Endothelial cell of umbilical vein (primary cell): ENCODE measurements around the gene KIFAP3. TPM values are rescaled to one million over a fixed set of nuclear protein-coding genes. Genes with fewer than 3 reads are reported as not detected.
A peak's percentile ranks its signal among the peaks of the same experiment; 100 is the strongest.
"Not testable (repeated sequence)": the region's sequence is repeated elsewhere in the genome, so short reads cannot be mapped to it uniquely, and the experiment has no call there.

Source experiments
- BruUV-seq: library from RNA; stranded (reverse); fragments of 400-500 nt; replicated peaks from 2 replicates; lab custom pipeline; 2021; lab: Mats Ljungman, UMichigan
- CTCF ChIA-PET: fragments of 300-600, 350-600 bp; sonication (Branson Sonifier 250); formaldehyde crosslinking; loops from one replicate; lab custom pipeline; 2021; ENCODE audit warnings: antibody characterized with exemption, inconsistent platforms; lab: Charles Lee
- POLR2A ChIA-PET: fragments of 300-600, 350-600 bp; sonication (Branson Sonifier 250); formaldehyde crosslinking; loops from one replicate; lab custom pipeline; 2021; ENCODE audit warnings: antibody characterized with exemption, inconsistent platforms; lab: Charles Lee
- DNase-seq: peaks from one replicate; pipeline ENCODE4 v3.0.0-alpha.2; 2011; ENCODE audit warnings: low read depth, low spot score
- FAIRE-seq: peaks from 2 replicates; lab custom pipeline; 2011; peaks lifted over from hg19 to GRCh38; lab: Jason Lieb, UNC
- H2AFZ ChIP-seq: 2 replicates; pipeline ENCODE4 v1.6.0; 2012; ENCODE audit warnings: low read depth, low read length, control low read depth, inconsistent platforms
- H3K27ac ChIP-seq: 2 replicates; pipeline ENCODE4 v1.5.1; 2011; ENCODE audit warnings: low read depth, mild to moderate bottlenecking, control low read depth, low read length, moderate library complexity; ENCODE audit not compliant: insufficient read depth
- H3K27me3 ChIP-seq, 2 experiments: 2 replicates each; pipeline versions ENCODE4 v1.6.0 to v1.6.1; 2011; ENCODE audit warnings: low read length in 2 of 2, mixed read lengths in 1 of 2; ENCODE audit not compliant: control insufficient read depth in 2 of 2, insufficient read depth in 2 of 2
- H3K36me3 ChIP-seq, 2 experiments: 2 replicates in 1 of 2; 3 replicates in 1 of 2; pipeline ENCODE4 v1.5.1; 2011; ENCODE audit warnings: low read length in 2 of 2, mild to moderate bottlenecking in 1 of 2, moderate library complexity in 1 of 2; ENCODE audit not compliant: control insufficient read depth in 2 of 2, insufficient read depth in 2 of 2; ENCODE audit errors: extremely low read depth in 1 of 2
- H3K4me1 ChIP-seq: 3 replicates; pipeline ENCODE4 v1.5.1; 2011; ENCODE audit warnings: mild to moderate bottlenecking, low read length; ENCODE audit not compliant: control insufficient read depth, insufficient read depth; ENCODE audit errors: extremely low read depth
- H3K4me2 ChIP-seq: 2 replicates; pipeline ENCODE4 v1.6.1; 2011; ENCODE audit warnings: low read length, control low read depth, mixed read lengths; ENCODE audit not compliant: insufficient read depth
- H3K4me3 ChIP-seq, 3 experiments: fragments of 200-600 bp in 1 of 3; sonication (generic), shearing (Covaris generic) in 1 of 3; replicated peaks in 1 of 3; 2 replicates each; pipeline ENCODE4 v1.5.1; 2011 to 2016; ENCODE audit warnings: control low read depth in 3 of 3, low read length in 3 of 3, mild to moderate bottlenecking in 2 of 3, inconsistent platforms in 1 of 3, low read depth in 1 of 3, moderate library complexity in 1 of 3; ENCODE audit not compliant: insufficient read depth in 1 of 3
- H3K79me2 ChIP-seq: 2 replicates; pipeline ENCODE4 v1.6.0; 2012; ENCODE audit warnings: low read length, inconsistent platforms; ENCODE audit not compliant: control insufficient read depth, insufficient read depth
- H3K9ac ChIP-seq: replicated peaks from 2 replicates; pipeline ENCODE3; 2011; ENCODE audit warnings: low read length, control low read depth; ENCODE audit not compliant: insufficient read depth; ENCODE audit errors: extremely low read depth
- H3K9me1 ChIP-seq: replicated peaks from 3 replicates; pipeline ENCODE4 v1.6.0; 2011; ENCODE audit warnings: mild to moderate bottlenecking, low read length; ENCODE audit not compliant: control insufficient read depth, insufficient read depth; ENCODE audit errors: extremely low read depth
- H3K9me3 ChIP-seq: replicated peaks from 2 replicates; pipeline ENCODE4 v1.5.1; 2012; ENCODE audit warnings: low read length, inconsistent platforms; ENCODE audit not compliant: control insufficient read depth, insufficient read depth
- H4K20me1 ChIP-seq: replicated peaks from 2 replicates; pipeline ENCODE3; 2011; ENCODE audit warnings: mild to moderate bottlenecking, low read length; ENCODE audit not compliant: control insufficient read depth, insufficient read depth; ENCODE audit errors: extremely low read depth
- FOS ChIP-seq: IDR thresholded peaks from 2 replicates; pipeline ENCODE4 v1.6.1; 2011; ENCODE audit warnings: mild to moderate bottlenecking, low read length, moderate library complexity, borderline replicate concordance; ENCODE audit not compliant: insufficient read depth
- MYC ChIP-seq: IDR thresholded peaks from one replicate; pipeline ENCODE4 v1.6.1; 2011; ENCODE audit warnings: mild to moderate bottlenecking, low read depth, low read length
- POLR2A ChIP-seq: IDR thresholded peaks from 2 replicates; pipeline ENCODE4 v1.6.1; 2012; ENCODE audit warnings: low read depth, mild to moderate bottlenecking, control low read depth, low read length
- dilution Hi-C: fragments of 300-500 bp; cut with MboI; formaldehyde crosslinking; loops from one replicate; pipeline ENCODE4 v1.15.0; 2019; ENCODE audit warnings: low sequenced_read_pairs; ENCODE audit not compliant: extremely low pct_ligation_motif_present
- intact Hi-C: fragments of 100-400 bp; cut with micrococcal nuclease; formaldehyde crosslinking; loops from one replicate; pipeline ENCODE4 v1.10.0; 2022
- polyA plus RNA-seq, 4 experiments: library from polyadenylated mRNA; depleted of rRNA in 3 of 4; stranded (reverse) in 3 of 4; unstranded in 1 of 4; fragments of >200 nt; gene quantifications; 2 replicates each; pipeline versions ENCODE4 v1.2.1 to v1.2.3, GENCODE V29; 2011 to 2012; ENCODE audit warnings: missing spikeins in 1 of 4
- total RNA-seq: library from RNA; stranded (reverse); gene quantifications from 2 replicates; pipeline ENCODE4 v1.2.3, GENCODE V29; 2021

Gene KIFAP3
- total and polyA plus RNA-seq, 2 donors (not counting 3 experiments of a cell fraction or from before 2014, with no cell fraction given), result 6.4 to 17.5 TPM

- H3K4me2 ChIP-seq, result no peak overlapping the region
- POLR2A ChIA-PET, result no interaction called here
- no peaks in the 10 kb centered on the region for H3K9me3 ChIP-seq
- no peaks in the 10 kb centered on the region for H3K9me1 ChIP-seq
- intact Hi-C loops, result no loop called here
- DNase-seq (peak; percentile 12), FAIRE-seq (no peak)
- H3K27ac ChIP-seq, result no peak overlapping the region
- dilution Hi-C loops, result no loop called here
- TF ChIP-seq MYC (no peak), FOS (no peak), POLR2A (no peak)
- H3K4me1 ChIP-seq, result no peaks in the 10 kb centered on the region
- H3K27me3 ChIP-seq, result no peaks in the 10 kb centered on the region
- CTCF ChIA-PET, result interaction anchor here (1.0 kb wide), 1 partner anchor 40 kb away, joined by 3 read pairs; the partner anchor contains the start of gene KIFAP3
- no peak overlapping the region for H2AFZ ChIP-seq
- H3K4me3 ChIP-seq, result no peak overlapping the region
- no peaks in the 10 kb centered on the region for H4K20me1 ChIP-seq
- H3K9ac ChIP-seq, result no peak overlapping the region
- no peaks in the 10 kb centered on the region for H3K36me3 ChIP-seq
- no peaks in the 10 kb centered on the region for H3K79me2 ChIP-seq
- BruUV-seq, result no TSS peak
Observed at GRCh38 chr1:170114906-170115305, 40.4 kb upstream of the KIFAP3 start.

GRCh38 chr1:170113140-170113539, 38.6 kb upstream of the KIFAP3 start:
- DNase-seq, H3K4me1 ChIP-seq, H4K20me1 ChIP-seq, H3K36me3 ChIP-seq, H3K9ac ChIP-seq, intact Hi-C loops, dilution Hi-C loops, H3K4me2 ChIP-seq, H3K9me3 ChIP-seq, H2AFZ ChIP-seq, POLR2A ChIA-PET, H3K27ac ChIP-seq, H3K79me2 ChIP-seq, FAIRE-seq, H3K27me3 ChIP-seq, H3K9me1 ChIP-seq, CTCF ChIA-PET, BruUV-seq, H3K4me3 ChIP-seq: not testable (repeated sequence)
